Suprapubic skin (tissue), 4 donors: ENCODE measurements around the gene ISM1. TPM values are rescaled to one million over a fixed set of nuclear protein-coding genes. Genes with fewer than 3 reads are reported as not detected.

Source experiments
- DNase-seq, 2 donors: peaks; one replicate each; pipeline ENCODE4 v3.0.0-alpha.2; 2019; ENCODE audit warnings: low spot score in 2 of 2
- H3K27ac ChIP-seq: fragments of 200-600 bp; sonication (generic); one replicate; pipeline ENCODE4 v1.5.1; 2019
- H3K27me3 ChIP-seq: fragments of 200-600 bp; sonication (generic); one replicate; pipeline ENCODE4 v1.5.1; 2019
- H3K36me3 ChIP-seq: fragments of 200-600 bp; sonication (generic); one replicate; pipeline ENCODE4 v1.5.1; 2019
- H3K4me1 ChIP-seq: fragments of 200-600 bp; sonication (generic); one replicate; pipeline ENCODE4 v1.5.1; 2019
- H3K4me3 ChIP-seq: fragments of 200-600 bp; sonication (generic); one replicate; pipeline ENCODE4 v1.5.1; 2019; ENCODE audit warnings: mild to moderate bottlenecking
- H3K9me3 ChIP-seq: fragments of 200-600 bp; sonication (generic); one replicate; pipeline ENCODE4 v1.5.1; 2019
- CTCF ChIP-seq, 2 donors: fragments of 200-600 bp in 1 of 2; fragments of 450-650 bp in 1 of 2; sonication (generic) in 1 of 2; IDR thresholded peaks; one replicate each; pipeline ENCODE4 v1.5.1; 2016 to 2019; ENCODE audit warnings: antibody characterized with exemption in 2 of 2, mild to moderate bottlenecking in 1 of 2, moderate library complexity in 1 of 2
- EP300 ChIP-seq: sonication (generic); formaldehyde crosslinking; IDR thresholded peaks from one replicate; pipeline ENCODE4 v1.6.1; 2017; ENCODE audit warnings: antibody characterized with exemption
- POLR2A ChIP-seq, 2 donors: fragments of 450-650 bp; IDR thresholded peaks; one replicate each; pipeline ENCODE4 v1.6.1; 2017; ENCODE audit warnings: antibody characterized with exemption in 2 of 2, mild to moderate bottlenecking in 2 of 2, moderate library complexity in 2 of 2
- POLR2AphosphoS5 ChIP-seq, 3 donors: sonication (generic); formaldehyde crosslinking; IDR thresholded peaks; one replicate each; pipeline ENCODE4 v1.6.1; 2017; ENCODE audit warnings: antibody characterized with exemption in 3 of 3
- WGBS: methylation state at CpG from one replicate; pipeline ENCODE4 v1.1.5; 2018; 5-methylcytosine and 5-hydroxymethylcytosine counted together
- total RNA-seq, 4 donors: library from RNA; depleted of rRNA; stranded (reverse); fragments of >200 nt; gene quantifications; one replicate each; pipeline ENCODE4 v1.1.0, GENCODE V29; 2016

ISM1 gene
- total RNA-seq, 4 donors from 2014 or later: 9.0 to 21.8 (median 12.9) TPM

GRCh38 chr20:13325033-13325432 is 104.0 kb downstream of the ISM1 start:
- no peaks in the 10 kb centered on the region for H3K9me3 ChIP-seq
- H3K4me1 ChIP-seq: peaks cover 4% of the 10 kb centered on the region
- no peak overlapping the region for H3K27ac ChIP-seq
- no peak overlapping the region for H3K4me3 ChIP-seq
- no peaks in the 10 kb centered on the region for H3K27me3 ChIP-seq
- H3K36me3 ChIP-seq: no peaks in the 10 kb centered on the region
- DNase-seq: no peak
- 44% methylated on average over 8 of the region's 8 CpGs for WGBS
- TF ChIP-seq POLR2AphosphoS5 (IDR thresholded peaks at IDR 0.05): no peak
- TF ChIP-seq CTCF (IDR thresholded peaks at IDR 0.05): no peak
- no peak for TF ChIP-seq POLR2A (IDR thresholded peaks at IDR 0.05)
- TF ChIP-seq EP300: no peak

DNA sequence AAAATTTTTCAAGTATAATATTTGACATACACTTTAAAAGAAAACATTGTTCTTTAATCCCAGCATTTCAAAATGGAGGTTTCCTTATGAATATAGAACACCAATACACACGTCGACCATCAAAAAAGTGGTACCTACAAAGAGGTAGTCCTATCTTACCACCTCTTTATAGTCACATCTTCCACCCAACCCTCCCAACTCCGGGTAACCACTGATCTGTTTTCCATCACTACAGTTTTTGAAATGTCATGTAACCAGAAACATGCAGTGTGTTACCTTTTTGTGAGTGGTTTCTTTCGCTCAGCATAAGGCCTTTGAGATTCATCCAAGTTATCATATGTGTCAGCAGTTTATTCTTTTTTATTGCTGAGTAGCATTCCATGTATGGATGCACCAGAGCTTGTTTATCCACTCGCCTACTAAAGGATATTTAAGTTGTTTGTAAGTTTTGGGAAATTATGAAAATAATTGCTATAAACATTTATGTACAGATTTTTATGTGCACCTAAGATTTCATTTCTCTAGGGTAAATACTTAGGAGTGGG is 104.8 kb downstream of the ISM1 start:
- no peak for DNase-seq
- no peak for TF ChIP-seq CTCF (IDR thresholded peaks at IDR 0.05)
- no peak for TF ChIP-seq POLR2AphosphoS5 (IDR thresholded peaks at IDR 0.05)
- TF ChIP-seq POLR2A (IDR thresholded peaks at IDR 0.05): no peak
- TF ChIP-seq EP300: no peak
- Histone ChIP-seq H3K9me3 (no peaks in the 10 kb centered on the region), H3K36me3 (no peaks in the 10 kb centered on the region), H3K27me3 (no peaks in the 10 kb centered on the region), H3K27ac (no peak overlapping the region), H3K4me1 (peaks cover 4% of the 10 kb centered on the region), H3K4me3 (no peak overlapping the region)
- WGBS: 87% methylated on average over 5 of the region's 5 CpGs

DNA sequence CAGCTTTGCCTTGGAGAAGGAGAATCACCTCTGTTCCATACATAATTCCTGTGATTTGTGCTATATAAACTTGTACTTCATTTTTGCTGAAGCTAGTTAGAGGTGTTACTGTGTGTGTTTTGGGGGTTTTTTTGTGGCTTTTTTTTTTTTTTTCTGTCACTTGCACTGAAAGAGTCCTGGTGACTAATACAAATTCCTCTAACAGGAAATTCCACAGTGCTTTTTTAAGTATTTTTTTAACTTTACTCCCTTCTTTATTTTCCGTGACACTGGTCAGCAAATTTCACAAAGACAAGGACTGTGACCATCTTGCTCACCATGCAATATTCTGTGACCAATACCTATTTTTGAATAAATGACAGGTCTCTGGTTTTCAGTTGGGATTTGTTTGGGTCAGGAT is 110.5 kb downstream of the ISM1 start:
- TF ChIP-seq EP300 (no peak), CTCF (IDR thresholded peaks at IDR 0.05) (no peak), POLR2A (IDR thresholded peaks at IDR 0.05) (no peak), POLR2AphosphoS5 (IDR thresholded peaks at IDR 0.05) (no peak)
- DNase-seq: no peak
- H3K9me3 ChIP-seq: no peaks in the 10 kb centered on the region
- H3K27me3 ChIP-seq: no peaks in the 10 kb centered on the region
- no peaks in the 10 kb centered on the region for H3K36me3 ChIP-seq
- no peak overlapping the region for H3K27ac ChIP-seq
- H3K4me1 ChIP-seq: no peaks in the 10 kb centered on the region
- 74% methylated on average over 1 of the region's 1 CpG for WGBS
- H3K4me3 ChIP-seq: no peak overlapping the region

DNA sequence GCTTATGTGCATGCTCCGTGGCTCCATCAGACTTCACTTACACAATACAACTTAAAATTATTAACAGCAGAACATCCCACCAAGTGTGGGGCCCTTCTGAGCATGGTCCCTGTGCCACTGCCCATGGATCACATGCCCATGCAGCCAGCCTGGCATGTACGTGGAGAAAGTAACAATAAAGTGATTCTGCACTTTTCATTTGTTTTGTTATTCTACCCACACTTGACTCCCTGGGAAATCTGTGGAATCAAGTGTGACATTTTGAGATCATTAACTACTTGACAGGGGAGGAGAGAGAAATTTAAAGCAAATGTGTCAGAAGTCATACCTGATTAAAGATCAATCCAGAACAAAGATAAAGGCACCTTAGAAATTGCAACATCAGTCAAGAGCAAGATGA is 112.0 kb downstream of the ISM1 start:
- 77% methylated on average over 2 of the region's 2 CpGs for WGBS
- no peaks in the 10 kb centered on the region for H3K27me3 ChIP-seq

DNA sequence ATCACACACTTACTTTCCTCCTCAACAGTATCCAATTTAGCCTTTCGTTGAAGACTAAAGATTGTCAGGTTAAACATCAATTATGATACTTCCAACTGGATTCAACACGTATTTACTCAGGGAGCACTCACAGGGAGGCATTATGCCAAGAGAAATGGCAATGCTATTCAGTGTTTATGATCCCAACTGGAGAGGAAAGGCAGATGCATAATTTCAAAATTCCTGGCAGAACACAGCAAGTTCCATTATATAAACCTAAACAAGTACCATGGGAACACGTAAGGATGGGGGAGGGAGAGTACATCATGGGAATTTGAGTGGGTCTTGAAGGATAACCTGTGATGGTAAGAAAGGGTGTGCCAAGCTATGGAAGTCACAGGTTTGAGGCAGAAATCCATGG is 112.7 kb downstream of the ISM1 start:
- H3K27ac ChIP-seq: no peak overlapping the region
- WGBS: 43% methylated on average over 3 of the region's 3 CpGs
- no peaks in the 10 kb centered on the region for H3K27me3 ChIP-seq
- H3K36me3 ChIP-seq: no peaks in the 10 kb centered on the region
- no peak overlapping the region for H3K4me3 ChIP-seq
- H3K4me1 ChIP-seq: no peaks in the 10 kb centered on the region
- no peak for DNase-seq
- H3K9me3 ChIP-seq: no peaks in the 10 kb centered on the region
- no peak for TF ChIP-seq CTCF (IDR thresholded peaks at IDR 0.05)
- no peak for TF ChIP-seq POLR2AphosphoS5 (IDR thresholded peaks at IDR 0.05)
- TF ChIP-seq POLR2A (IDR thresholded peaks at IDR 0.05): no peak
- TF ChIP-seq EP300: no peak

More for the DNA sequence above, 112.0 kb downstream of the ISM1 start:
- no peak for DNase-seq
- TF ChIP-seq CTCF (IDR thresholded peaks at IDR 0.05) (no peak), EP300 (no peak), POLR2AphosphoS5 (IDR thresholded peaks at IDR 0.05) (no peak), POLR2A (IDR thresholded peaks at IDR 0.05) (no peak)
- H3K9me3 ChIP-seq: no peaks in the 10 kb centered on the region
- H3K36me3 ChIP-seq: no peaks in the 10 kb centered on the region
- no peaks in the 10 kb centered on the region for H3K4me1 ChIP-seq
- no peak overlapping the region for H3K27ac ChIP-seq
- H3K4me3 ChIP-seq: no peak overlapping the region
